Esophagus squamous epithelium (tissue), 4 donors: ENCODE measurements around the gene LDLRAD3.

ENCODE experiments used
- CTCF ChIP-seq, 6 experiments: fragments of 450-650 bp in 4 of 6; fragments of 200-600 bp in 2 of 6; sonication (generic) in 2 of 6; IDR thresholded peaks; one replicate each; pipeline ENCODE4 v1.5.1; 2016 to 2019; ENCODE audit warnings: antibody characterized with exemption in 6 of 6, mild to moderate bottlenecking in 4 of 6, moderate library complexity in 4 of 6
- POLR2A ChIP-seq, 4 donors: fragments of 450-650 bp; IDR thresholded peaks; one replicate each; pipeline ENCODE4 v1.6.1; 2017; ENCODE audit warnings: antibody characterized with exemption in 4 of 4, mild to moderate bottlenecking in 4 of 4, moderate library complexity in 3 of 4

GRCh38 chr11:35944503-35945136 lies 758 bp downstream of the LDLRAD3 start:
- no peak for TF ChIP-seq CTCF (IDR thresholded peaks at IDR 0.05)
- TF ChIP-seq POLR2A (IDR thresholded peaks at IDR 0.05): no peak
